HepG2 (cell line): ENCODE data around the gene DHRS12. TPM values are rescaled to one million over a fixed set of nuclear protein-coding genes. Genes with fewer than 3 reads are reported as not detected.

Source experiments
- ATAC-seq: fragments of 200-7000 bp; cut with Tn5 transposase; 3 replicates; pipeline ENCODE4 v1.9.1; 2020; ENCODE audit warnings: mild to moderate bottlenecking, moderate library complexity
- BruUV-seq: library from RNA; stranded (reverse); fragments of 400-500 nt; replicated peaks from 2 replicates; lab custom pipeline; 2021; lab: Mats Ljungman, UMichigan
- CTCF ChIA-PET: fragments of 300-600 bp; formaldehyde crosslinking; extraction: SDS; loops from one replicate; lab custom pipeline; 2021; ENCODE audit warnings: low total read pairs, inconsistent platforms, low intra/inter-chr PET ratio; lab: Yijun Ruan, JAX
- POLR2A ChIA-PET: fragments of 350-600 bp; sonication (Branson Sonifier 250); formaldehyde crosslinking; loops from one replicate; lab custom pipeline; 2020; ENCODE audit warnings: antibody characterized with exemption, inconsistent platforms; lab: Yijun Ruan, JAX
- DNase-seq: peaks from one replicate; pipeline ENCODE4 v3.0.0-alpha.2; 2015; ENCODE audit warnings: low spot score
- FAIRE-seq: peaks from 3 replicates; lab custom pipeline; 2011; peaks lifted over from hg19 to GRCh38; lab: Jason Lieb, UNC
- H2AFZ ChIP-seq: one replicate; pipeline ENCODE4 v1.6.1; 2011; ENCODE audit warnings: low read length, inconsistent platforms
- H3K27ac ChIP-seq: fragments of 300-600 bp; 3 replicates; pipeline ENCODE4 v1.8.0; 2011; ENCODE audit warnings: mixed run types, mild to moderate bottlenecking, mixed read lengths, low read length, inconsistent platforms; ENCODE audit not compliant: insufficient read depth; ENCODE audit errors: extremely low read length
- H3K27me3 ChIP-seq, 2 experiments: fragments of 200-600 bp in 1 of 2; 2 replicates in 1 of 2; 3 replicates in 1 of 2; pipeline versions ENCODE4 v1.6.0 to v1.8.0; 2011; ENCODE audit warnings: low read length in 2 of 2, mild to moderate bottlenecking in 2 of 2, moderate library complexity in 2 of 2, inconsistent platforms in 1 of 2; ENCODE audit not compliant: insufficient read depth in 2 of 2, control insufficient read depth in 1 of 2
- H3K36me3 ChIP-seq, 2 experiments: fragments of 200-600 bp in 1 of 2; replicated peaks in 1 of 2; 2 replicates in 1 of 2; 3 replicates in 1 of 2; pipeline versions ENCODE4 v1.5.1 to v1.8.0; 2011; ENCODE audit warnings: low read length in 2 of 2, inconsistent platforms in 1 of 2; ENCODE audit not compliant: insufficient read depth in 2 of 2, control insufficient read depth in 1 of 2
- H3K4me1 ChIP-seq: 2 replicates; pipeline ENCODE4 v1.5.1; 2012; ENCODE audit warnings: low read length, inconsistent platforms; ENCODE audit not compliant: insufficient read depth
- H3K4me2 ChIP-seq: 2 replicates; pipeline ENCODE4 v1.6.0; 2011; ENCODE audit warnings: low read depth, low read length, inconsistent platforms
- H3K4me3 ChIP-seq, 3 experiments: fragments of 200-600 bp in 1 of 3; sonication (generic), shearing (Covaris generic) in 1 of 3; replicated peaks in 1 of 3; 2 replicates each; pipeline ENCODE4 v1.5.1; 2011 to 2016; ENCODE audit warnings: low read length in 3 of 3, inconsistent platforms in 2 of 3, low read depth in 2 of 3, mild to moderate bottlenecking in 2 of 3, control low read depth in 1 of 3, mixed read lengths in 1 of 3; ENCODE audit not compliant: insufficient read depth in 1 of 3
- H3K79me2 ChIP-seq: one replicate; pipeline ENCODE4 v1.6.1; 2011; ENCODE audit warnings: low read length, inconsistent platforms; ENCODE audit not compliant: insufficient read depth
- H3K9ac ChIP-seq: 2 replicates; pipeline ENCODE4 v1.6.0; 2011; ENCODE audit warnings: mild to moderate bottlenecking, low read depth, low read length, inconsistent platforms; ENCODE audit not compliant: insufficient read depth
- H3K9me3 ChIP-seq: 2 replicates; pipeline ENCODE4 v1.5.1; 2012; ENCODE audit warnings: mild to moderate bottlenecking, low read length
- H4K20me1 ChIP-seq: 2 replicates; pipeline ENCODE4 v1.6.0; 2011; ENCODE audit warnings: inconsistent platforms, mild to moderate bottlenecking, low read length, moderate library complexity; ENCODE audit not compliant: insufficient read depth
- ATF3 ChIP-seq: sonication (generic); formaldehyde crosslinking; IDR thresholded peaks from 2 replicates; pipeline ENCODE4 v1.4.0; 2020; ENCODE audit warnings: missing genetic modification reagents
- RBM22 ChIP-seq: fragments of 200-400 bp; formaldehyde crosslinking; optimal IDR thresholded peaks from 2 replicates; pipeline ENCODE3; 2017; ENCODE audit warnings: mild to moderate bottlenecking, low read length, moderate library complexity
- SKIL ChIP-seq: sonication (generic); formaldehyde crosslinking; IDR thresholded peaks from 2 replicates; pipeline ENCODE4 v1.8.0; 2022; ENCODE audit warnings: missing genetic modification reagents, mild to moderate bottlenecking, moderate library complexity, borderline replicate concordance
- WGBS: methylation state at CpG from one replicate; pipeline ENCODE4 v1.1.6; 2017; ENCODE audit warnings: low lambda C conversion rate; 5-methylcytosine and 5-hydroxymethylcytosine counted together
- in situ Hi-C: cut with HindIII; loops from 2 replicates; pipeline ENCODE4 v1.10.0; 2017; ENCODE audit warnings: low pct_unique_long_range_greater_than_20kb; ENCODE audit not compliant: extremely low pct_ligation_motif_present
- intact Hi-C: fragments of 100-400 bp; cut with micrococcal nuclease; formaldehyde crosslinking; loops from one replicate; pipeline ENCODE4 v1.10.0; 2022; ENCODE audit not compliant: unreplicated experiment
- polyA plus RNA-seq, 8 experiments: library from polyadenylated mRNA; depleted of rRNA in 3 of 8; stranded (reverse) in 7 of 8; unstranded in 1 of 8; fragments of >200 nt; fragmentation: Illumina TruSeq in 4 of 8; extraction: Trizol in 4 of 8; gene quantifications; 2 replicates each; pipeline versions ENCODE4 v1.2.1 to v1.2.3, GENCODE V29; 2011 to 2016; ENCODE audit warnings: low read depth in 4 of 8, missing spikeins in 1 of 8, mixed read lengths in 1 of 8; ENCODE audit not compliant: insufficient read depth in 1 of 8
- total RNA-seq, 5 experiments: library from RNA; depleted of rRNA; stranded (reverse); fragments of >200 nt; fragmentation: Illumina TruSeq; extraction: Trizol; gene quantifications; 2 replicates each; pipeline ENCODE4 v1.2.3, GENCODE V29; 2016; ENCODE audit warnings: low read depth in 1 of 5
- TF ChIP-seq, protein P1 (sequence below): fragments of 450-650 bp; IDR thresholded peaks from 2 replicates; pipeline ENCODE4 v1.6.1; 2017; ENCODE audit warnings: mild to moderate bottlenecking
- TF ChIP-seq, protein P2 (sequence below): sonication (generic); formaldehyde crosslinking; IDR thresholded peaks from 2 replicates; pipeline ENCODE4 v1.9.0; 2021; ENCODE audit warnings: missing genetic modification reagents, mild to moderate bottlenecking, borderline replicate concordance

Gene DHRS12
- total and polyA plus RNA-seq, 2 of the 13 experiments (the other 11 are each of a cell fraction or from before 2014, with no cell fraction given), result 7.2 to 8.4 TPM

GRCh38 chr13:51773515-51773914 is 30.4 kb downstream of the DHRS12 start (continued):
- TF ChIP-seq, protein P1, sequence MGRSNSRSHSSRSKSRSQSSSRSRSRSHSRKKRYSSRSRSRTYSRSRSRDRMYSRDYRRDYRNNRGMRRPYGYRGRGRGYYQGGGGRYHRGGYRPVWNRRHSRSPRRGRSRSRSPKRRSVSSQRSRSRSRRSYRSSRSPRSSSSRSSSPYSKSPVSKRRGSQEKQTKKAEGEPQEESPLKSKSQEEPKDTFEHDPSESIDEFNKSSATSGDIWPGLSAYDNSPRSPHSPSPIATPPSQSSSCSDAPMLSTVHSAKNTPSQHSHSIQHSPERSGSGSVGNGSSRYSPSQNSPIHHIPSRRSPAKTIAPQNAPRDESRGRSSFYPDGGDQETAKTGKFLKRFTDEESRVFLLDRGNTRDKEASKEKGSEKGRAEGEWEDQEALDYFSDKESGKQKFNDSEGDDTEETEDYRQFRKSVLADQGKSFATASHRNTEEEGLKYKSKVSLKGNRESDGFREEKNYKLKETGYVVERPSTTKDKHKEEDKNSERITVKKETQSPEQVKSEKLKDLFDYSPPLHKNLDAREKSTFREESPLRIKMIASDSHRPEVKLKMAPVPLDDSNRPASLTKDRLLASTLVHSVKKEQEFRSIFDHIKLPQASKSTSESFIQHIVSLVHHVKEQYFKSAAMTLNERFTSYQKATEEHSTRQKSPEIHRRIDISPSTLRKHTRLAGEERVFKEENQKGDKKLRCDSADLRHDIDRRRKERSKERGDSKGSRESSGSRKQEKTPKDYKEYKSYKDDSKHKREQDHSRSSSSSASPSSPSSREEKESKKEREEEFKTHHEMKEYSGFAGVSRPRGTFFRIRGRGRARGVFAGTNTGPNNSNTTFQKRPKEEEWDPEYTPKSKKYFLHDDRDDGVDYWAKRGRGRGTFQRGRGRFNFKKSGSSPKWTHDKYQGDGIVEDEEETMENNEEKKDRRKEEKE, result no peak
- TF ChIP-seq, protein P2, sequence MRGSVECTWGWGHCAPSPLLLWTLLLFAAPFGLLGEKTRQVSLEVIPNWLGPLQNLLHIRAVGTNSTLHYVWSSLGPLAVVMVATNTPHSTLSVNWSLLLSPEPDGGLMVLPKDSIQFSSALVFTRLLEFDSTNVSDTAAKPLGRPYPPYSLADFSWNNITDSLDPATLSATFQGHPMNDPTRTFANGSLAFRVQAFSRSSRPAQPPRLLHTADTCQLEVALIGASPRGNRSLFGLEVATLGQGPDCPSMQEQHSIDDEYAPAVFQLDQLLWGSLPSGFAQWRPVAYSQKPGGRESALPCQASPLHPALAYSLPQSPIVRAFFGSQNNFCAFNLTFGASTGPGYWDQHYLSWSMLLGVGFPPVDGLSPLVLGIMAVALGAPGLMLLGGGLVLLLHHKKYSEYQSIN (CRISPR knock-in tag), result no peak

GRCh38 chr13:51772781-51773180 is 31.2 kb downstream of the DHRS12 start:
- ATAC-seq (no peak), FAIRE-seq (no peak), DNase-seq (no peak)
- Histone ChIP-seq H3K27me3 (no peaks in the 10 kb centered on the region), H3K4me2 (no peak overlapping the region), H2AFZ (no peak overlapping the region), H4K20me1 (no peaks in the 10 kb centered on the region), H3K79me2 (no peaks in the 10 kb centered on the region), H3K9ac (no peak overlapping the region), H3K9me3 (no peaks in the 10 kb centered on the region), H3K4me3 (no peak overlapping the region), H3K27ac (no peak overlapping the region), H3K4me1 (peaks cover 18% of the 10 kb centered on the region), H3K36me3 (no peaks in the 10 kb centered on the region; a peak in 1 of 5 replicates)
- in situ Hi-C loops, result no loop called here
- 96% methylated on average over 6 of the region's 6 CpGs for WGBS
- BruUV-seq, result no TSS peak
- CTCF ChIA-PET, result no interaction called here
- intact Hi-C loops, result no loop called here
- POLR2A ChIA-PET, result no interaction called here
- peak; percentile 43 for TF ChIP-seq RBM22
- TF ChIP-seq ATF3 (CRISPR knock-in tag), result no peak
- no peak for TF ChIP-seq SKIL (CRISPR knock-in tag)
